GM12878 (cell line): ENCODE results near the gene CCDC141. TPM values are rescaled to one million over a fixed set of nuclear protein-coding genes. Genes with fewer than 3 reads are reported as not detected.

ENCODE experiments used
- ATAC-seq: fragments of 200-7000 bp; cut with Tn5 transposase; 3 replicates; pipeline ENCODE4 v1.9.1; 2020; ENCODE audit warnings: mild to moderate bottlenecking, moderate library complexity
- BruUV-seq: library from RNA; stranded (reverse); fragments of 400-500 nt; replicated peaks from 2 replicates; lab custom pipeline; 2021; lab: Mats Ljungman, UMichigan
- CTCF ChIA-PET: fragments of 300-600 bp; sonication (Branson Sonifier 250); formaldehyde crosslinking; extraction: SDS; loops from one replicate; lab custom pipeline; 2021; ENCODE audit warnings: inconsistent platforms; lab: Yijun Ruan, JAX
- POLR2A ChIA-PET: fragments of 350-600 bp; formaldehyde crosslinking; extraction: SDS; loops from one replicate; lab custom pipeline; 2021; ENCODE audit warnings: inconsistent platforms; lab: Charles Lee
- RAD21 ChIA-PET: fragments of 300-600 bp; sonication (Branson Sonifier 250); formaldehyde crosslinking; loops from one replicate; lab custom pipeline; 2023; ENCODE audit warnings: antibody characterized with exemption; ENCODE audit not compliant: unreplicated experiment; lab: Charles Lee
- SMC1A ChIA-PET: fragments of 300-600 bp; sonication (Branson Sonifier 250); formaldehyde crosslinking; loops from one replicate; lab custom pipeline; 2023; ENCODE audit not compliant: unreplicated experiment, uncharacterized antibody; lab: Charles Lee
- DNase-seq: peaks from one replicate; pipeline ENCODE4 v3.0.0-alpha.2; 2011; ENCODE audit warnings: low read depth, low spot score
- FAIRE-seq: peaks from 3 replicates; lab custom pipeline; 2011; peaks lifted over from hg19 to GRCh38; lab: Jason Lieb, UNC
- H2AFZ ChIP-seq: 2 replicates; pipeline ENCODE4 v1.6.0; 2011; ENCODE audit warnings: low read depth, low read length, control low read depth; ENCODE audit not compliant: control insufficient read depth
- H3K27ac ChIP-seq: 2 replicates; pipeline ENCODE4 v1.5.1; 2011; ENCODE audit warnings: control low read depth; ENCODE audit not compliant: control insufficient read depth, insufficient read depth
- H3K27me3 ChIP-seq, 2 experiments: replicated peaks in 1 of 2; 2 replicates each; pipeline versions ENCODE4 v1.6.0 to v1.6.1; 2011; ENCODE audit warnings: low read length in 1 of 2; ENCODE audit not compliant: control insufficient read depth in 2 of 2, insufficient read depth in 2 of 2
- H3K36me3 ChIP-seq, 2 experiments: 2 replicates each; pipeline ENCODE4 v1.5.1; 2011; ENCODE audit warnings: low read length in 1 of 2; ENCODE audit not compliant: control insufficient read depth in 2 of 2, insufficient read depth in 2 of 2
- H3K4me1 ChIP-seq: 2 replicates; pipeline ENCODE4 v1.6.1; 2011; ENCODE audit warnings: mild to moderate bottlenecking, low read length, moderate library complexity, mixed read lengths; ENCODE audit not compliant: control insufficient read depth, insufficient read depth
- H3K4me2 ChIP-seq: 2 replicates; pipeline ENCODE4 v1.6.0; 2011; ENCODE audit warnings: control low read depth; ENCODE audit not compliant: control insufficient read depth, insufficient read depth
- H3K4me3 ChIP-seq: fragments of 200-600 bp; sonication (generic); 2 replicates; pipeline ENCODE4 v1.5.1; 2016
- H3K79me2 ChIP-seq: 2 replicates; pipeline ENCODE4 v1.6.0; 2011; ENCODE audit warnings: low read length; ENCODE audit not compliant: control insufficient read depth, insufficient read depth
- H3K9ac ChIP-seq: 2 replicates; pipeline ENCODE4 v1.8.0; 2011; ENCODE audit warnings: low read length, control low read depth, mixed read lengths; ENCODE audit not compliant: control insufficient read depth, insufficient read depth
- H3K9me3 ChIP-seq: replicated peaks from 3 replicates; pipeline ENCODE4 v1.5.1; 2011; ENCODE audit warnings: mild to moderate bottlenecking, low read length; ENCODE audit not compliant: control insufficient read depth, insufficient read depth
- H4K20me1 ChIP-seq: 2 replicates; pipeline ENCODE4 v1.6.0; 2011; ENCODE audit not compliant: control insufficient read depth, insufficient read depth
- CREM ChIP-seq: IDR thresholded peaks from 2 replicates; pipeline ENCODE4 v1.6.1; 2014; ENCODE audit warnings: antibody characterized with exemption, low read depth
- HDAC6 ChIP-seq: fragments of 200-600 bp; sonication (generic); IDR thresholded peaks from one replicate; pipeline ENCODE4 v1.8.0; 2017; ENCODE audit warnings: antibody characterized with exemption; ENCODE audit not compliant: unreplicated experiment
- KDM1A ChIP-seq: fragments of 200-600 bp; sonication (generic); IDR thresholded peaks from 2 replicates; pipeline ENCODE4 v1.6.1; 2016; ENCODE audit warnings: borderline replicate concordance
- NBN ChIP-seq: fragments of 450-650 bp; IDR thresholded peaks from 2 replicates; pipeline ENCODE4 v1.6.1; 2016
- PAX5 ChIP-seq: IDR thresholded peaks from 2 replicates; pipeline ENCODE4 v1.6.1; 2011; ENCODE audit warnings: low read depth, low read length, borderline replicate concordance
- PAX8 ChIP-seq: fragments of 450-650 bp; IDR thresholded peaks from 2 replicates; pipeline ENCODE4 v1.6.1; 2017; ENCODE audit warnings: mild to moderate bottlenecking, moderate library complexity
- SPI1 ChIP-seq: IDR thresholded peaks from 2 replicates; pipeline ENCODE4 v1.6.1; 2011; ENCODE audit warnings: low read depth, mild to moderate bottlenecking, low read length, moderate library complexity, borderline replicate concordance; ENCODE audit not compliant: insufficient read depth
- SREBF1 ChIP-seq: IDR thresholded peaks from 2 replicates; pipeline ENCODE4 v1.6.1; 2012; ENCODE audit warnings: mild to moderate bottlenecking, low read length
- STAT3 ChIP-seq: IDR thresholded peaks from 2 replicates; pipeline ENCODE4 v1.6.1; 2011; ENCODE audit warnings: low read depth, low read length, improper control_type of control experiment
- ZNF207 ChIP-seq: fragments of 450-650 bp; IDR thresholded peaks from 2 replicates; pipeline ENCODE4 v1.6.1; 2014; ENCODE audit warnings: antibody characterized with exemption, mild to moderate bottlenecking, borderline replicate concordance
- ZNF24 ChIP-seq: fragments of 450-650 bp; IDR thresholded peaks from 2 replicates; pipeline ENCODE4 v1.6.1; 2017; ENCODE audit warnings: antibody characterized with exemption, mild to moderate bottlenecking
- WGBS: methylation state at CpG from one replicate; pipeline ENCODE4 v1.1.6; 2016; ENCODE audit warnings: low lambda C conversion rate; ENCODE audit not compliant: insufficient replicate concordance, insufficient coverage; ENCODE audit errors: missing lambda C conversion rate; 5-methylcytosine and 5-hydroxymethylcytosine counted together
- in situ Hi-C: fragments of 300-500 bp; cut with MboI; formaldehyde crosslinking; loops from 9 replicates; pipeline ENCODE4 v1.14.3; 2018; ENCODE audit warnings: mixed read lengths
- intact Hi-C: fragments of 100-400 bp; cut with micrococcal nuclease; formaldehyde crosslinking; loops from one replicate; pipeline ENCODE4 v1.14.2; 2022; ENCODE audit not compliant: unreplicated experiment
- polyA plus RNA-seq, 11 experiments: library from polyadenylated mRNA; depleted of rRNA in 4 of 11; unstranded in 6 of 11; stranded (reverse) in 5 of 11; fragments of >200 nt; fragmentation: Nextera tagmentation in 4 of 11; fragmentation: Illumina TruSeq in 1 of 11; extraction: Ambion mirVana in 4 of 11; extraction: Trizol in 1 of 11; gene quantifications; 1 replicate in 1 of 11; 2 replicates in 10 of 11; pipeline versions ENCODE4 v1.2.1 to v1.2.3, GENCODE V29; 2011 to 2016; ENCODE audit warnings: inconsistent platforms in 2 of 11, missing spikeins in 2 of 11, low read depth in 1 of 11
- total RNA-seq, 4 experiments: library from RNA; depleted of rRNA in 3 of 4; stranded (reverse); fragments of >200 nt in 3 of 4; fragmentation: Illumina TruSeq in 1 of 4; extraction: Trizol in 1 of 4; gene quantifications; 2 replicates each; pipeline versions ENCODE4 v1.2.1 to v1.2.3, GENCODE V29; 2013 to 2021
- TF ChIP-seq, protein P1 (sequence below): fragments of 450-650 bp; IDR thresholded peaks from 2 replicates; pipeline ENCODE4 v1.6.1; 2017; ENCODE audit warnings: borderline replicate concordance
- TF ChIP-seq, protein P2 (sequence below): IDR thresholded peaks from 2 replicates; pipeline ENCODE4 v1.6.1; 2011; ENCODE audit warnings: low read depth, mild to moderate bottlenecking, low read length, moderate library complexity, borderline replicate concordance; ENCODE audit errors: extremely low read depth
- TF ChIP-seq, protein P3 (sequence below): fragments of 450-650 bp; IDR thresholded peaks from 2 replicates; pipeline ENCODE4 v1.6.1; 2018; ENCODE audit warnings: borderline replicate concordance, mild to moderate bottlenecking; ENCODE audit not compliant: partially characterized antibody
- TF ChIP-seq, protein P4 (sequence below): IDR thresholded peaks from 2 replicates; pipeline ENCODE4 v1.6.1; 2012; ENCODE audit warnings: low read depth, low read length, improper control_type of control experiment

CCDC141 gene
- total and polyA plus RNA-seq, 10 of the 15 experiments (the other 5 are each of a cell fraction or from before 2014, with no cell fraction given), result 0.84 to 12.5 (median 3.6) TPM

DNA sequence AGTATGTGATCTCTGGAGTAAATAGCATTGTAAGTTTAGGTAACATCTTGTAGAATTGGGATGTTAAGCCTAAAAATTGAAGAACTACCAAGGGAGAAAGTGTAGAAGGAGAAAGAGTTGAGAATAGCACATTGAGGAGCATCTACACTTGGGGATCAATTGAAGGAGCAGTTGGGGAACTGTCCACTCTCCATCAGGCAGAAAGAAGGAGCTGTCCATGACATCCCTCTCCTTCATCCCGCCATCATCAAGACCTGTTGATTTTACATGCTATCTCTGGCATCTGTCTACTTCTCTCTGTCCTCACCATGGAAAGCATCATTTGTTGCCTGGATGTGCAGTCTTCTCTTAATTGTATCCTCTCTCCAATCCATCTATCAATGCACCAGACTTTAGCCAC lies 87.8 kb downstream of the CCDC141 start:
- 88% methylated on average over 1 of the region's 1 CpG for WGBS
- no peak overlapping the region for H3K27ac ChIP-seq
- intact Hi-C loops (no loop called here), in situ Hi-C loops (no loop called here)
- SMC1A ChIA-PET, result interaction anchor here (2.1 kb wide), 1 partner anchor 18 kb away, joined by 5 read pairs; no protein-coding TSS in a partner anchor
- FAIRE-seq (no peak), ATAC-seq (no peak), DNase-seq (no peak)
- H3K79me2 ChIP-seq, result no peaks in the 10 kb centered on the region
- no peaks in the 10 kb centered on the region for H3K9me3 ChIP-seq
- CTCF ChIA-PET, result interaction anchor here (8.1 kb wide), 1 partner anchor 167 kb away, joined by 36 read pairs; no protein-coding TSS in a partner anchor
- H3K9ac ChIP-seq, result no peak overlapping the region
- H4K20me1 ChIP-seq, result no peaks in the 10 kb centered on the region
- TF ChIP-seq STAT3, result no peak
- TF ChIP-seq SREBF1, result no peak
- TF ChIP-seq, protein P1, sequence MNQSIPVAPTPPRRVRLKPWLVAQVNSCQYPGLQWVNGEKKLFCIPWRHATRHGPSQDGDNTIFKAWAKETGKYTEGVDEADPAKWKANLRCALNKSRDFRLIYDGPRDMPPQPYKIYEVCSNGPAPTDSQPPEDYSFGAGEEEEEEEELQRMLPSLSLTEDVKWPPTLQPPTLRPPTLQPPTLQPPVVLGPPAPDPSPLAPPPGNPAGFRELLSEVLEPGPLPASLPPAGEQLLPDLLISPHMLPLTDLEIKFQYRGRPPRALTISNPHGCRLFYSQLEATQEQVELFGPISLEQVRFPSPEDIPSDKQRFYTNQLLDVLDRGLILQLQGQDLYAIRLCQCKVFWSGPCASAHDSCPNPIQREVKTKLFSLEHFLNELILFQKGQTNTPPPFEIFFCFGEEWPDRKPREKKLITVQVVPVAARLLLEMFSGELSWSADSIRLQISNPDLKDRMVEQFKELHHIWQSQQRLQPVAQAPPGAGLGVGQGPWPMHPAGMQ, result no peak
- TF ChIP-seq KDM1A, result no peak
- no peak for TF ChIP-seq HDAC6
- TF ChIP-seq SPI1, result no peak
- TF ChIP-seq PAX8, result no peak
- no peak for TF ChIP-seq CREM
- no peak for TF ChIP-seq PAX5
- no peak for TF ChIP-seq NBN
- no peak for TF ChIP-seq ZNF24
- TF ChIP-seq ZNF207, result no peak
- TF ChIP-seq, protein P2, sequence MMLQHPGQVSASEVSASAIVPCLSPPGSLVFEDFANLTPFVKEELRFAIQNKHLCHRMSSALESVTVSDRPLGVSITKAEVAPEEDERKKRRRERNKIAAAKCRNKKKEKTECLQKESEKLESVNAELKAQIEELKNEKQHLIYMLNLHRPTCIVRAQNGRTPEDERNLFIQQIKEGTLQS, result no peak
- TF ChIP-seq, protein P3, sequence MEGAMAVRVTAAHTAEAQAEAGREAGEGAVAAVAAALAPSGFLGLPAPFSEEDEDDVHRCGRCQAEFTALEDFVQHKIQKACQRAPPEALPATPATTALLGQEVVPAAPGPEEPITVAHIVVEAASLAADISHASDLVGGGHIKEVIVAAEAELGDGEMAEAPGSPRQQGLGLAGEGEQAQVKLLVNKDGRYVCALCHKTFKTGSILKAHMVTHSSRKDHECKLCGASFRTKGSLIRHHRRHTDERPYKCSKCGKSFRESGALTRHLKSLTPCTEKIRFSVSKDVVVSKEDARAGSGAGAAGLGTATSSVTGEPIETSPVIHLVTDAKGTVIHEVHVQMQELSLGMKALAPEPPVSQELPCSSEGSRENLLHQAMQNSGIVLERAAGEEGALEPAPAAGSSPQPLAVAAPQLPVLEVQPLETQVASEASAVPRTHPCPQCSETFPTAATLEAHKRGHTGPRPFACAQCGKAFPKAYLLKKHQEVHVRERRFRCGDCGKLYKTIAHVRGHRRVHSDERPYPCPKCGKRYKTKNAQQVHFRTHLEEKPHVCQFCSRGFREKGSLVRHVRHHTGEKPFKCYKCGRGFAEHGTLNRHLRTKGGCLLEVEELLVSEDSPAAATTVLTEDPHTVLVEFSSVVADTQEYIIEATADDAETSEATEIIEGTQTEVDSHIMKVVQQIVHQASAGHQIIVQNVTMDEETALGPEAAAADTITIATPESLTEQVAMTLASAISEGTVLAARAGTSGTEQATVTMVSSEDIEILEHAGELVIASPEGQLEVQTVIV, result no peak
- TF ChIP-seq, protein P4, sequence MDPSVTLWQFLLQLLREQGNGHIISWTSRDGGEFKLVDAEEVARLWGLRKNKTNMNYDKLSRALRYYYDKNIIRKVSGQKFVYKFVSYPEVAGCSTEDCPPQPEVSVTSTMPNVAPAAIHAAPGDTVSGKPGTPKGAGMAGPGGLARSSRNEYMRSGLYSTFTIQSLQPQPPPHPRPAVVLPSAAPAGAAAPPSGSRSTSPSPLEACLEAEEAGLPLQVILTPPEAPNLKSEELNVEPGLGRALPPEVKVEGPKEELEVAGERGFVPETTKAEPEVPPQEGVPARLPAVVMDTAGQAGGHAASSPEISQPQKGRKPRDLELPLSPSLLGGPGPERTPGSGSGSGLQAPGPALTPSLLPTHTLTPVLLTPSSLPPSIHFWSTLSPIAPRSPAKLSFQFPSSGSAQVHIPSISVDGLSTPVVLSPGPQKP, result no peak
- no peaks in the 10 kb centered on the region for H3K27me3 ChIP-seq
- BruUV-seq, result no TSS peak
- no peak overlapping the region for H3K4me2 ChIP-seq
- no peaks in the 10 kb centered on the region for H3K4me1 ChIP-seq
- H3K4me3 ChIP-seq, result no peak overlapping the region
- H2AFZ ChIP-seq, result no peak overlapping the region
- POLR2A ChIA-PET, result no interaction called here
- no peaks in the 10 kb centered on the region; a peak in 1 of 4 replicates for H3K36me3 ChIP-seq
- RAD21 ChIA-PET, result interaction anchor here (1.6 kb wide), 1 partner anchor 88 kb away, joined by 3 read pairs; the partner anchor contains the start of gene CCDC141
